Uterus (tissue), 2 donors: ENCODE results near the gene SPIRE2.

Experiments used
- POLR2A ChIP-seq, 2 donors: fragments of 450-650 bp; IDR thresholded peaks; one replicate each; pipeline ENCODE4 v1.6.1; 2016; ENCODE audit warnings: antibody characterized with exemption in 2 of 2, mild to moderate bottlenecking in 1 of 2, moderate library complexity in 1 of 2
- TF ChIP-seq, protein P1 (sequence below), 4 experiments: fragments of 200-600 bp in 2 of 4; fragments of 450-650 bp in 2 of 4; sonication (generic) in 2 of 4; IDR thresholded peaks; one replicate each; pipeline ENCODE4 v1.5.1; 2016 to 2019; ENCODE audit warnings: antibody characterized with exemption in 4 of 4, mild to moderate bottlenecking in 2 of 4, moderate library complexity in 1 of 4

DNA sequence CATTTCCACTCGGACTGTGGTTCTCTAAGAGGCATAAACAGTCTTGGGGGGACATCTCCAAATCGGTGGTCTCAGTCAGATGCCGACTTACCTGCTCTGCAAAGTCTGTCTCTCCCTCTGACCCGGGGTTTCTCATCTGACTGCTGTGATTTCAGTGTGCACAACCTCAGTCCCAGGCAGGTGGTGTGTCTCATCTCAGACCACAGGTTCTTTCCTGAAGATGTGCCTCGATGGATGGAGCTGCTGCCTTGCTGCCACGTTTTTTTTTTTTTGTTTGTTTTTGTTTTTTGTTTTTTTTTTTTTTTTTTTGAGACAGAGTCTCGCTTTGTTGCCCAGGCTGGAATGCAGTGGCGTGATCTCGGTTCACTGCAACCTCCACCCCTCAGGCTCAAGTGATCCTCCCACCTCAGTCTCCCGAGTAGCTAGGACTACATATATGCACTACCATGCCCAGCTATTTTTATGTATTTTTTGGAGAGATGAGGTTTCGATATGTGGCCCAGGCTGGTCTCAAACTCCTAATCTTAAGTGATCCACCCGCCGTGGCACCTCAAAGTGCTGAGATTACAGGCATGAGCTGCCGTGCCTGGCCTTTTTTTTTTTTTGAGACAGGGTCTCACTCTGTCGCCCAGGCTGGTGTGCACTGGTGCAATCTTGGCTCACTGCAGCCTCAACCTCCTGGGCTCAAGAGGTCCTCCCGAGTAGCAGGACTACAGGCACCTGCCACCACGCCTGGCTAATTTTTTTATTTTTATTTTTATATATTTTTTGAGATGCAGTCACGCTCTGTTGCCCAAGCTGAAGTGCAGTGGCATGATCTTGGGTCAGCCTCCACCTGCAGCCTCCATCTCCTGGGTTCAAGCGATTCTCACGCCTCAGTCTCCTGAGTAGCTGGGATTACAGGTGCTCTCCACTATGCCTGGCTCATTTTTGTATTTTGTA lies 15.4 kb downstream of the SPIRE2 start:
- TF ChIP-seq, protein P1, sequence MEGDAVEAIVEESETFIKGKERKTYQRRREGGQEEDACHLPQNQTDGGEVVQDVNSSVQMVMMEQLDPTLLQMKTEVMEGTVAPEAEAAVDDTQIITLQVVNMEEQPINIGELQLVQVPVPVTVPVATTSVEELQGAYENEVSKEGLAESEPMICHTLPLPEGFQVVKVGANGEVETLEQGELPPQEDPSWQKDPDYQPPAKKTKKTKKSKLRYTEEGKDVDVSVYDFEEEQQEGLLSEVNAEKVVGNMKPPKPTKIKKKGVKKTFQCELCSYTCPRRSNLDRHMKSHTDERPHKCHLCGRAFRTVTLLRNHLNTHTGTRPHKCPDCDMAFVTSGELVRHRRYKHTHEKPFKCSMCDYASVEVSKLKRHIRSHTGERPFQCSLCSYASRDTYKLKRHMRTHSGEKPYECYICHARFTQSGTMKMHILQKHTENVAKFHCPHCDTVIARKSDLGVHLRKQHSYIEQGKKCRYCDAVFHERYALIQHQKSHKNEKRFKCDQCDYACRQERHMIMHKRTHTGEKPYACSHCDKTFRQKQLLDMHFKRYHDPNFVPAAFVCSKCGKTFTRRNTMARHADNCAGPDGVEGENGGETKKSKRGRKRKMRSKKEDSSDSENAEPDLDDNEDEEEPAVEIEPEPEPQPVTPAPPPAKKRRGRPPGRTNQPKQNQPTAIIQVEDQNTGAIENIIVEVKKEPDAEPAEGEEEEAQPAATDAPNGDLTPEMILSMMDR (IDR thresholded peaks at IDR 0.05) = no peak
- no peak for TF ChIP-seq POLR2A (IDR thresholded peaks at IDR 0.05)
